IPS-18c (cell line): ENCODE measurements around the gene CD59.
A peak's percentile ranks its signal among the peaks of the same experiment; 100 is the strongest.
"Not testable (repeated sequence)": the region's sequence is repeated elsewhere in the genome, so short reads cannot be mapped to it uniquely, and the experiment has no call there.

Experiments used
- H3K4me3 ChIP-seq: 2 replicates; pipeline ENCODE4 v1.7.0; 2013; ENCODE audit warnings: low read depth, mild to moderate bottlenecking, low read length, moderate library complexity; ENCODE audit not compliant: insufficient read depth
- H3K9me3 ChIP-seq: one replicate; pipeline ENCODE4 v1.6.1; 2013; ENCODE audit warnings: mild to moderate bottlenecking, low read length, moderate library complexity; ENCODE audit not compliant: control insufficient read depth, insufficient read depth

CD59 gene

DNA sequence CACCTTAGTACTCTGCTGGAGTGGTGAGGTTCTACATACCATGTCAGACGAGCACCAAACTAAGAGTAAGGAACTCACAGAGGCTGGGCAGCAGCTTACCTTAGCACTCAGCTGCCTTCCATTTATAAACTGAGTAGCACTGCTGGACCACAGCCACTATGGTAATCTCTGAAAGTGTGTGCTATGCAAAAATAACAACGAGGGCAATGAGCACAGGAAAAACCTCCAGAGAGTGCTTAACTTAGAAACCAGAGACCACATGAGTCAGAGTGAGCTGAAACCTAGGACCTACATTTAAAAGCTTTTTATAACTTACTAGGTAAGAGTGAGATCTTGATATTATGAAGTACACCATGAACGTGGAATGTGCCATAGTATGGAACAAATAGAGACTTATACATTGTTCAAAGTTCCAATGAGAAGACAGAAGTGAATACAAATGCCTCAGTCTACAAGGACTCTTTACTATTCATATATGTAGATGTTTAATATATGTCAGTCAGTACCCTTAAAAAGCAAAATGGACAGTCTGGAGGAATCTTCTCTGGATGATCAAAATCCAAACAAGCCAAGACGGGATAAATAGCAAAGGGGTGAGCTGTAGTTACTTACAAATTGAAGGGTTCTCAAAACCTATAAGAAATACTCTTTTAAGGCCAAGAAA lies 17.2 kb upstream of the CD59 start:
- Histone ChIP-seq H3K4me3 (no peak overlapping the region), H3K9me3 (no peaks in the 10 kb centered on the region)

DNA sequence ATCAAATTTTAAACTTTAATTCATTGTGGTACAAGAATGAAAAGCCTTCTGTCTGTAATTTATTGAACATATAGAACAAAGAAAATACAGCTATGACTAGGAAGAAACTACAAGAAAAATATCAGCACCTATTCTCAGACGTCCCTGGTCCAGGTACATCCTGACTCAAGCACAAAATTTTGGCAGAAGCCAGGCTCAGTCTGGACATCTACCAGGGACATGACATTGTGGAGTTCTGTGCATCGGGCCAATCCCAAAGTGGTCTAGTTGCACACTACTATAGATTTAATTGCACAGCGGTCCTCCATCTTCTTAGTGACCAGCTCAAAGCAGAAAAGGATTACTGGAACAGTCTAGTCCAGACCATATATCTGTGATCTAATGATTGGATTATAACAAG lies 15.7 kb upstream of the CD59 start:
- Histone ChIP-seq H3K4me3 (no peak overlapping the region), H3K9me3 (no peaks in the 10 kb centered on the region)

DNA sequence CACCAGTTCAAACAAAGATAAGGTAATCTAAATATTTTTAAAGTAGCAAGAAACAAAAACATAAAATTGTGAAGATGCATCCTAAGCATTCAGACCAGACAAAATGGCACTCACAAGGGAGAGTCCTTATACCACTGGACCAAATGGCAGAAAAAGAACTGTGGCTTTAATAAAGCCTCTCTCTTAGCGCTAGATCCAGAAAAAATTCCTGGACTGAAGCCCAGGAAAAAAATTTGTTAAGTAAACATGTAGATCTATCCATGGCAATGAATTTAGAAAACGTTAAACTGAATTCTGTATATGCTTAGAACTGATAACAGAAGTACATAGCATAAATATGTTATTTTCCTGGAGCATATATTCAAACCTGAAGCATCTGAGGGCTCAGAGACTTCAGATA lies 11.8 kb upstream of the CD59 start:
- H3K4me3 ChIP-seq = no peak overlapping the region
- no peaks in the 10 kb centered on the region for H3K9me3 ChIP-seq

DNA sequence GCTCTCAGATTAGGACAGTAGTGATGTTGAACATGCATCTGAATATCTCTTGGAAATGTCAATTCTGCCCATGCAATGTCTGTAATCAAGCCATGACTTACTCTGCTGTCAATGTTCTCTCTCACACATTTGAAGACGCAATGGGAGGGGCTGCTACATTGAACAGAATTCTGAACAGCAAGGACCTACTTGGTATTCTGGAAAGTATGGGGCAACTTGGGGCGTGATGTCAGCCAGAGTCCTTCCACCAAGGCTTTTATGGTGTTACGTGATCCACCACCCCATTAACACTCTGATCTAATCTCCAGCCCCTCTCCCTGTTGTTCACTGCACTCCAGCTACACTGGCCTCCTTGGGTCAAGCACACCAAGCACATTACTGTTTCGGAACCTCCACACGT lies 7.1 kb upstream of the CD59 start:
- Histone ChIP-seq H3K4me3 (no peak overlapping the region), H3K9me3 (no peaks in the 10 kb centered on the region)

DNA sequence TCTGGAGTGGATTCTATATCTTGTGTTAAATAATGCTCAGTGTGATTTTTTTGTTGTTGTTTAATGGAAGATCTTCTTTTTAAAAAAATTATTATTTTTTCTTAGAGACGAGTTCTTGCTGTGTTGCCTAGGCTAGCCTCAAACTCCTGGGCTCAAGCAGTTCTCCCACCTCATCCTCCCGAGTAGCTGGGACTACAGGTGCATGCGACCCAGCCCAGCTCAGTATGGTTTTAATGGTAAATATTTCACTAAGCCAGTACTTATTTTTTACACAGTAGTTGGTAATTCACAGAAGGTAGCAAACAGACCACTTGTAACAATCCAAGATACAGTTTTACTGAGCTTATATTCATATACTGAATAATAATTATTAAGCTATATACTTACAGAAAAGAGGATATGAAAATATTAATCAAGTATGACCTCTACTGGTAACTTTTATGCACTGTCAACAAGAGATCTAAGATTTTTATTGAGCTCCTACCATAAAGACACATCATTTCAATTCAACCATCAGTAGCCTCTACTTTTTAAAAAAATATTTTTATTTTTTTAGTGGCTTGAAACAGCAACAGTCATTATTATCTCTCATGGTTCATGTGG lies 6.1 kb upstream of the CD59 start:
- Histone ChIP-seq H3K9me3 (no peaks in the 10 kb centered on the region), H3K4me3 (no peak overlapping the region)

DNA sequence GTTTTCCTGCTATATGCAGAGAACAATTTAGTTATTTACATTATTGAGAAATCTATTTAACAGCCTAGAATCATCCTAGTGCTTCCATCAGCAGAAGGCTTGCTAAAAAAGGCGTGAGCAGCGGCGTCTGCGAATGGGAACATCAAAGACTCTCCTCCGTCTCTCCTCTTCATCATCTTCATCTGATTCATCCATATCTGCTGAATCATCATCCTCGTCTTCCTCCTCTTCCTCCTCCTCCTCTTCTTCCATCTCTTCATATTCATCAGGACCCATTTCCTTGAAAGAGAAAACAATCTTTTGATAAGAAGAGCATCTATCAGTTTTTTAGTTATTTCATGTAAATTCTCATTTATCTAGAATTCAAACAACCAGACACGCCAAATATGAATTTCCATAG lies 5.6 kb upstream of the CD59 start:
- no peak overlapping the region for H3K4me3 ChIP-seq
- no peaks in the 10 kb centered on the region for H3K9me3 ChIP-seq

DNA sequence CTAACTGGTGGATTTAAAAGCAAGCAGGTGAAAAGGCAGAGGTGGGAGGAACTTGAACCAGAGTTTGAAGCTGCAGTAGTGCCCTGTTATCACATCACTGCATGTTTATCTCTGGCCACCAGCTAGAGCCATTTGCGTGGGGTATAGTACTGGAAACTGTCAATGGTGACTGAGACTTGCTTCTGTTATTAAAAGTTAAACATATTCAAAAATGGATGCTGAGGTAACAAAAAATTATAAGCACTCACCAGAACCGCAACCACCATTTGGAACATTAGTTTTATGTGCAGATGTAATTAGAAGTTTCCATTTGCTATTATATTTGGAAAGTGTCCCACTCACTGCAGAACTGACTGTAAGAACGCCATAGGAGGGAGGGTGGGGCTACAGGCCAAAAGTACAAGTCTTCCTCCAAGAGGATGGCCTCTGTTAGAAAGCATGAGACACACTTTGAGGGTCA lies 1.2 kb upstream of the CD59 start:
- no peaks in the 10 kb centered on the region for H3K9me3 ChIP-seq
- H3K4me3 ChIP-seq = no peak overlapping the region

DNA sequence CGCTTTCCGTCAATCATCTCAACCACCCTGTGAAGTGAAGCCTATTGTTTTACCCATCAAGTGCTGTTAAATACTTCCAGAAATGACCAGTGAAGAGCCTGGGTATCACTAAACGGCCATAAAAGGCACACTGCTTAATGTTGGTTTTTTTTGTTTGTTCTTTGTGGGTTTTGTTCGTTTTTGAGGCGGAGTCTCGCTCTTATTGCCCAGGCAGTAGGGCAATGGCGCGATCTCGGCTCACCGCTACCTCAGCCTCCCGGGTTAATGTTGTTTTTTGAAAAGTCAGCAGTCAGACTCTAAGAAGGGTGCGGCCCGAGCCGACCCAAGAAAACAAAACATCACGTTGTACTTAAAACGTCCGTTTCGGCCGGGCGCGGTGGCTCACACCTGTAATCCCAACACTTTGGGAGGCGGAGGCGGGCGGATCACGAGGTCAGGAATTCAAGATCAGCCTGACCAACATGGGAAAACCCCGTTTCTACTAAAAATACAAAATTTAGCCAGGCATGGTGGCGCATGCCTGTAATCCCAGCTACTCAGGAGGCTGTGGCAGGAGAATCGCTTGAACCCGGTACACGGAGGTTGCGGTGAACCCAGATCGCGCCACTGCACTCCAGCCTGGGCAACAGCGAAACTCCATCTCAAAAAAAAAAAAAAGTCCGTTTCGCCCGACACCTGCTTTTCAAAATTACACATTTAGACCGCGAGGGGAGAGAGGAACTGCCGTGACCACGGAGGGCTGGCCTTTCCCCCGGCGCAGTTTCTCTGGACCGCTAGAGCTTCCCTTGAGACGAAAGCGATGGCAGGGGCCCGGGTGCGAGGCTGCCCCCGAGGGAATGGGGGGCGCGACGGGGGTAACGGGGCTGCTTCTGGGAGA lies 714 bp downstream of the CD59 start:
- Histone ChIP-seq H3K4me3 (peak overlapping the region; percentile 86), H3K9me3 (no peaks in the 10 kb centered on the region)

DNA sequence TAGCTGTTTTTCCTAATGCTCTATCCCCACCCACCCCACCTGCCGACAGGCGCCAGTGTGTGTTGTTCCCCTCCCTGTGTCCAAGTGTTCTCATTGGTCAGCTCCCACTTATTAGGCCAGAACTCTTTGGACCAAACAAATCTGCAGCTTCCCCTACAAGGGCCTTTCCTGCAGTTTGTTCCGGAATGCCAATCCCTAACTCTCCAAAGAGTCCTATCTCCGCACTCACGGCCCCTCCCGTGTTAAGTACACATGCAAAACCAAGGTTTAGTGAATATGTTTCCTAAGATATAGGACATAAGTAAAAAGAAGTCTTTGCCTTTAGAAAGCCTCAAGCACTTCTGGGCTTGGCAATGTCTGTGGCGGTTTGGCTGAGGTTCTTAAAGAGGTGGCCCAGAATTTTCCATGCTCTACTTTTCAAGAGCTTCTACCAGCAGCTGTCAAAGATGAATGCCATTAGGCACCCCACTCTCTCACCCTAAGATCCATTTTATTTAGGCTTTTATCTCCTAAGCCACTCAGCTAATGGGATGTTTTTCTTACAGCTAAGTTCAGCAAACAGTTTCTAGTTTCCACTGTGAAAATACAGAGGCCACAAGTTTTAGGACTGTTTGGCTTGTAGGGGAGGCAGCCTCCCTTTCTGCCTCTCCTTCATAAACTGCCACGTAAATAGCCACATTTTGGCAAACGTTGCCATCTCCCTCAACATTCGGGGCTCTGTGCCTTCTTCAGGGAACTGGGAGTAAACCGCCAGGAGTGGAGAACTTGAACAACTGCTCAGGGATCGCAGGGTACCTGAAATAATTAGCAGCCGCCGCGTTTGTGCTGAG lies 1.6 kb downstream of the CD59 start:
- Histone ChIP-seq H3K4me3 (peak overlapping the region; percentile 86; the same call in 1 of the 2 replicates), H3K9me3 (no peaks in the 10 kb centered on the region)

DNA sequence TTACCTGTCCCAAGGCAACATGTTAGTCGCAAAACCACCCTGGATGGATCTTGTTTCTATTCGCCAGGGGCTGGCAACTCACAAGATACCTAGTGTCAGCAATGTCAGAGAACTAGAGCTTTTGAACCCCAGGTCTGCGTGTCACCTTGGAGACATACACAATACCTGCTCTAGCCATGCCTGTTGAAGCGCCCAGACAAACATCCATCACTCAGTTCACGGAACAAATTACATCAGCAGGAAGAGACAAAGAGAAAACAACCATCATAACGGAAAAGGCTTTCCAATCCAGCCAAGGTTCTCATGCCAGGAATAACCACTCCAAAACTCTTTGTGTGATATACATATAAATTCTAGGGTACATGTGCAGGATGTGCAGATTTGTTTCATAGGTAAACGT lies 2.2 kb downstream of the CD59 start:
- Histone ChIP-seq H3K4me3 (no peak overlapping the region; the same call in 1 of the 2 replicates), H3K9me3 (no peaks in the 10 kb centered on the region)

DNA sequence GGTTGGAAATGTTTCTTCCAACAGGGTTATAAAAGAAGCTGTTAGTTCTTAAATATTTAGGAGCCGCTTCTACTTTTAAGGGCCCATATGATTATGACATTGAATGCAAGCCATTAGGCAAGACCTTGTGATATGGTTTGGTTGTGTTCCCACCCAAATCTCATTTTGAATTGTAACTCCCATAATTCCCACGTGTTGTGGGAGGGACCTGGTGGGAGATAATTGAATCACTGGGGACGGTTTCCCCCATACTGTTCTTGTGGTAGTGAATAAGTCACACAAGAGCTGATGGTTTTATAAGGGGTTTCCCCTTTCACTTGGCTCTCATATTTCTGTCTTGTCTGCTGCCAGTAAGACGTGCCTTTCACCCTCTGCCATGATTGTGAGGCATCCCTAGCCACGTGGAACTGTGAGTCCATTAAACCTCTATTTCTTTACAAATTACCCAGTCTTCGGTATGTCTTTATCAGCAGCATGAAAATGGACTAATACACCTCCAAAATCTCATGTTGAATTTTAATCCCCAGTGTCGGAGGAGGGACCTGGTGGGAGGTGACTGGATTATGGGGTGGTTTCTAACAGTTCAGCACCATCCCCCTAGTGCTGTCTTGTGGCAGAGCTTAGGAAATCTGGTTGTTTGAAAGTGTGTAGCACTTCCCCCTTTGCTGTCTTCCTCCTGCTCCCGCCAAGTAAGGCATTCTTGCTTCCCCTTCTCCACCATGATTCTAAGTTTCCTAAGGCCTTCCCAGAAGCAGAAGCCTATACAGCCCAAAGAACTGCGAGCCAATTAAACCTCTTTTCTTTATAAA lies 4.3 kb downstream of the CD59 start:
- H3K9me3 ChIP-seq = no peaks in the 10 kb centered on the region
- no peak overlapping the region for H3K4me3 ChIP-seq

DNA sequence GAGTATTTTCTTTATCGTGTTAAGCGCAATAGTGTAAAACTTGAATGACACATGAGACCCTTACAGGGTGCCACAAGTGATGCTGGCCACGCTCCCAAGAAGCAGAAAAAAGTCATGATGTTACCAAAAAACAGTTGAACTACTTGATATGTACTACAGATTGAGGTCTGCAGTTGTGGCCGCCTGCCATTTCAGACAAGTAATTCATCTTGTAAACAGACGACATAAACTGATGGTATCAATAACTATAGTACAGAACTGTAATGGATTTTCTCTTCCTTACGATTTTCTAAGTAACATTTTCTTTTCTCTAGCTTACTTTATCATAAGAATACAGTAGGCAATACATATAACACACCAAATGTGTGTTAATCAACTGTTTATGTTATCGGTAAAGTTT lies 5.5 kb downstream of the CD59 start:
- Histone ChIP-seq H3K9me3 (no peaks in the 10 kb centered on the region), H3K4me3 (no peak overlapping the region)

DNA sequence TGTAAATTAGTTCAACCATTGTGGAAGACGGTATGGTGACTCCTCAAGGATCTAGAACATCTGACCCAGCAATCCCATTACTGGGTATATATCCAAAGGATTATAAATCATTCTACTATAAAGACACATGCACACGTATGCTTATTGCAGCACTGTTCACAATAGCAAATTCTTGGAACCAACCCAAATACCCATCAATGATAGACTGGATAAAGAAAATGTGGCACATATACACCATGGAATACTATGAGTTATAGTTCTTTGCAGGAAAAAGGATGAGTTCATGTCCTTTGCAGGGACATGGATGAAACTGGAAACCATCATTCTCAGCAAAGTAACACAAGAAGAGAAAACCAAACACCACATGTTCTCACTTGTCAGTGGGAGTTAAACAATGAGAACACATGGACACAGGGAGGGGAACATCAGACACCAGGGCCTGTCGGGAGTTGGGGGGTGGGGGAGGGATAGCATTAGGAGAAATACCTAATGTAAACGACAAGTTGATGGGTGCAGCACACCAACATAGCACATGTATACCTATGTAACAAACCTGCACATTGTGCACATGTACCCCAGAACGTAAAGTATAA lies 7.1 kb downstream of the CD59 start:
- not testable (repeated sequence) for H3K4me3 ChIP-seq, H3K9me3 ChIP-seq

DNA sequence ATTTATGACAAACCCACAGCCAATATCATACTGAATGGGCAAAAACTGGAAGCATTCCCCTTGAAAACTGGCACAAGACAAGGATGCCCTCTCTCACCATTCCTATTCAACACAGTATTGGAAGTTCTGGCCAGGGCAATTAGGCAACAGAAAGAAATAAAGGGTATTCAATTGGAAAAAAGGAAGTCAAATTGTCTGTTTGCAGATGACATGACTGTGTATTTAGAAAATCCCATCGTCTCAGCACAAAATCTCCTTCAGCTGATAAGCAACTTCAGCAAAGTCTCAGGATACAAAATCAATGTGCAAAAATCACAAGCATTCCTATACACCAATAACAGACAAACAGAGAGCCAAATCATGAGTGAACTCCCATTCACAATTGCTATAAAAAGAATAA lies 8.7 kb downstream of the CD59 start:
- not testable (repeated sequence) for H3K9me3 ChIP-seq, H3K4me3 ChIP-seq

DNA sequence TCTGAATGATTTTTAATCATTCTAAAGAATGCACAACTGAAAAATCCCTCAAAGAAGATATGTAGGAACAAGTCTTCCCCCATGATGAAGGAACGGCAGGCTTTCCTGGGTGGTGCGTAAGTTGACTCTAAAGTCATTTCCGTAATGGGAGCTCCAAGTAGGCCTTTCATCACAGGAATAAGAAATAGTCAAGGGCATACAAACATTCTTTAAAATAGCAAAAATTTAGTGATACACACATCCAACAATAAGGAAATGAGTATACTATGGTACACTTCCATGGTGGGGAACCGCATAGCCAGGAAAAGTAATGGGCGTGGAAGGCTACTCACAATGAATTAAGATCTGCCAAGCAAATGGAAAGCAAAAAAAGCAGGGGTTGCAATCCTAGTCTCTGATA lies 10.7 kb downstream of the CD59 start:
- Histone ChIP-seq H3K9me3 (no peaks in the 10 kb centered on the region), H3K4me3 (no peak overlapping the region)

DNA sequence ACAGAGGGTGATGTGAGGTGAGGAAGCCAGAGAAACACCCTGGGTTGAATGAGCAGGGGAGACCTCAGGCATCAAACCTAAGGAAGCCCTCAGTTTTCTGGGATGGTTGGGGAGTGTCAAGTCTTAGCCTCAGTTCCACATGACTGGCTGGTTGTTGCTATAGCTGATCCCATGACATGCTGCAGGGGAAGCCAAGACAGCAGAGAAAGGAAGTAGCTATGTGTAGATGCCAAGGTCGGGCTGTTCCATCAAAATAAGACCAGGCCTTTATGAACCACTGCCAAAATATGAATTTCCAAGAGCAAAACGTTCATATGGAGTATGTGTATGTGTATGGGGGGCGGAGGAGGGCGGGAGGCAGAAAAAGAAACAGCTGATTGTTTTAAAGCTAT lies 11.6 kb downstream of the CD59 start:
- Histone ChIP-seq H3K9me3 (no peaks in the 10 kb centered on the region), H3K4me3 (no peak overlapping the region)
